AG20443 (cell line): ENCODE measurements around the gene CDT1.
"Not testable (repeated sequence)": the region's sequence is repeated elsewhere in the genome, so short reads cannot be mapped to it uniquely, and the experiment has no call there.

Source experiments
- DNase-seq: peaks from one replicate; pipeline ENCODE4 v3.0.0; 2012; ENCODE audit warnings: low spot score, mixed read lengths

Gene CDT1

GRCh38 chr16:88782454-88783390 is 20.9 kb upstream of the CDT1 start:
- DNase-seq, result peak; percentile 86

- DNase-seq, result no peak
Observed at GRCh38 chr16:88783391-88784073, 20.1 kb upstream of the CDT1 start.

- peak; percentile 86 for DNase-seq
Observed at GRCh38 chr16:88784074-88784855, 19.3 kb upstream of the CDT1 start.

GRCh38 chr16:88784856-88785105 is 18.8 kb upstream of the CDT1 start:
- DNase-seq, result no peak

- peak; percentile 90 for DNase-seq
Observed at GRCh38 chr16:88785106-88785924, 18.3 kb upstream of the CDT1 start, which contains the start of gene PIEZO1. PIEZO1 (minus strand) TSS chr16:88785220; CDS start chr16:88784964, 256 bp downstream.

GRCh38 chr16:88787579-88788314 is 15.8 kb upstream of the CDT1 start:
- DNase-seq, result no peak

GRCh38 chr16:88788749-88789148 is 14.8 kb upstream of the CDT1 start:
- DNase-seq, result not testable (repeated sequence)

GRCh38 chr16:88789594-88789993 is 14.0 kb upstream of the CDT1 start:
- DNase-seq, result no peak

- peak; percentile 41 for DNase-seq
Observed at GRCh38 chr16:88790312-88791211, 13.0 kb upstream of the CDT1 start.

- DNase-seq, result no peak
Observed at GRCh38 chr16:88792078-88792550, 11.5 kb upstream of the CDT1 start.

- DNase-seq, result no peak
Observed at GRCh38 chr16:88792668-88793250, 10.8 kb upstream of the CDT1 start.

GRCh38 chr16:88793251-88793954 is 10.2 kb upstream of the CDT1 start:
- DNase-seq, result no peak

GRCh38 chr16:88796278-88796677 is 7.3 kb upstream of the CDT1 start:
- DNase-seq, result no peak

GRCh38 chr16:88798073-88798472 is 5.5 kb upstream of the CDT1 start:
- DNase-seq, result no peak

GRCh38 chr16:88798772-88799455 is 4.7 kb upstream of the CDT1 start:
- DNase-seq, result no peak

- no peak for DNase-seq
Observed at GRCh38 chr16:88799569-88800276, 3.9 kb upstream of the CDT1 start.

GRCh38 chr16:88800277-88800592 is 3.4 kb upstream of the CDT1 start:
- DNase-seq, result no peak

GRCh38 chr16:88804173-88804551 is 573 bp downstream of the CDT1 start:
- DNase-seq, result no peak
